ENCODE data around the gene GRIP2. TPM values are rescaled to one million over a fixed set of nuclear protein-coding genes. Genes with fewer than 3 reads are reported as not detected.

Gene GRIP2
- total RNA-seq, 4 donors from 2014 or later: 0.45 to 0.92 (median 0.66) TPM

GRCh38 chr3:14472471-14473351 lies 67.4 kb downstream of the GRIP2 start:
- no peak for TF ChIP-seq EP300 (IDR thresholded peaks at IDR 0.05)
- TF ChIP-seq POLR2AphosphoS5 (IDR thresholded peaks at IDR 0.05): no peak
- no peak for TF ChIP-seq POLR2A (IDR thresholded peaks at IDR 0.05; ENCODE audit: low read depth)
- TF ChIP-seq CTCF (IDR thresholded peaks at IDR 0.05): no peak
- Histone ChIP-seq H3K9me3 (no peaks in the 10 kb centered on the region), H3K27ac (replicated peaks in 1 of 4) (peak overlapping the region in 2 of 4 donors; percentile 12 to 33), H3K27me3 (no peaks in the 10 kb centered on the region), H3K4me3 (no peak overlapping the region), H3K4me1 (peaks cover 5 to 20% (median 16%) of the 10 kb centered on the region in 4 donors), H3K36me3 (peaks cover 7 to 69% (median 56%) of the 10 kb centered on the region in 4 donors)
- intact Hi-C loops (cut with DNase I): no loop called here
- 69% methylated on average over 20 of the region's 22 CpGs for WGBS
- DNase-seq (ENCODE audit: extremely low spot score): no peak

- H3K27ac ChIP-seq (replicated peaks in 1 of 4): no peak overlapping the region
- H3K36me3 ChIP-seq: peaks cover 3 to 69% (median 56%) of the 10 kb centered on the region in 4 donors
- no peak overlapping the region for H3K4me3 ChIP-seq
- H3K27me3 ChIP-seq: no peaks in the 10 kb centered on the region
- WGBS: 89% methylated on average over 10 of the region's 10 CpGs
- no peaks in the 10 kb centered on the region for H3K9me3 ChIP-seq
- H3K4me1 ChIP-seq: peaks cover 5 to 20% (median 16%) of the 10 kb centered on the region in 4 donors
- no peak for DNase-seq (ENCODE audit: extremely low spot score)
- TF ChIP-seq POLR2AphosphoS5 (IDR thresholded peaks at IDR 0.05) (no peak), POLR2A (IDR thresholded peaks at IDR 0.05; ENCODE audit: low read depth) (no peak), CTCF (IDR thresholded peaks at IDR 0.05) (no peak), EP300 (IDR thresholded peaks at IDR 0.05) (no peak)
- intact Hi-C loops (cut with DNase I): no loop called here
Measured at GRCh38 chr3:14471690-14472089, 68.5 kb downstream of the GRIP2 start.

DNA sequence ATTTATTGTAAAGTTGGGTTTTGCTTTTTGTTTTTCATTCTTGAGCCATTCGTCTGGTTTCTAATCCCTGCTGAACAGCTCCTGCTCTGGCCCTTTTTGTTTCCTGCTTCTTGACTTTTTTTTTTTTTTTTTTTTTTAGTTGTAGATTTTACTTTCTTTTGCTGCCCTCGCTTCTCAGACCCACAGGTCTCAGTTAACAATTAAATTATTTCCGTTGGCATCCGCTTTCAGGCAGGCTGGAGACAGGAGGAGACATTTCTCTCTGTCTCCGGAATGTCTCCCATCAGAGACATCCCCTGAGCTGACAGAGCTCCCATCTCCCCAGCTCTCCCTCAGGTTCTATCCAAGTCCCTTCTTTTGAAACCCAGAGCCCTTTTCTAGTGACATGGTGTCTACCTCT lies 69.1 kb downstream of the GRIP2 start:
- no peak for DNase-seq (ENCODE audit: extremely low spot score)
- WGBS: 91% methylated on average over 5 of the region's 5 CpGs
- peaks cover 5 to 20% (median 16%) of the 10 kb centered on the region in 4 donors for H3K4me1 ChIP-seq
- H3K9me3 ChIP-seq: no peaks in the 10 kb centered on the region
- no peaks in the 10 kb centered on the region for H3K27me3 ChIP-seq
- peaks cover 4 to 70% (median 56%) of the 10 kb centered on the region in 4 donors for H3K36me3 ChIP-seq
- no peak for TF ChIP-seq CTCF (IDR thresholded peaks at IDR 0.05)
- no peak overlapping the region for H3K4me3 ChIP-seq
- intact Hi-C loops (cut with DNase I): no loop called here
- no peak overlapping the region for H3K27ac ChIP-seq (replicated peaks in 1 of 4)

- Histone ChIP-seq H3K4me3 (no peak overlapping the region), H3K9me3 (no peaks in the 10 kb centered on the region), H3K27ac (replicated peaks in 1 of 4) (no peak overlapping the region), H3K27me3 (no peaks in the 10 kb centered on the region), H3K36me3 (peaks cover 4 to 70% (median 51%) of the 10 kb centered on the region in 4 donors), H3K4me1 (peaks cover 5 to 20% (median 16%) of the 10 kb centered on the region in 4 donors)
- no peak for DNase-seq (ENCODE audit: extremely low spot score)
- WGBS: 79% methylated on average over 12 of the region's 12 CpGs
- intact Hi-C loops (cut with DNase I): no loop called here
- TF ChIP-seq EP300 (IDR thresholded peaks at IDR 0.05): no peak
- no peak for TF ChIP-seq CTCF (IDR thresholded peaks at IDR 0.05)
- no peak for TF ChIP-seq POLR2A (IDR thresholded peaks at IDR 0.05; ENCODE audit: low read depth)
- TF ChIP-seq POLR2AphosphoS5 (IDR thresholded peaks at IDR 0.05): no peak
Measured at GRCh38 chr3:14470461-14470860, 69.7 kb downstream of the GRIP2 start.

All from esophagus muscularis mucosa (tissue), 4 donors.